HG02588 (cell line): Measurements from ENCODE around the gene MBP.
A peak's percentile ranks its signal among the peaks of the same experiment; 100 is the strongest.

Experiments
- ATAC-seq: cut with Tn5 transposase; IDR thresholded peaks from one replicate; pipeline ENCODE4 v1.9.1; 2021; ENCODE audit warnings: mild to moderate bottlenecking, moderate library complexity; ENCODE audit not compliant: unreplicated experiment

Gene MBP

DNA sequence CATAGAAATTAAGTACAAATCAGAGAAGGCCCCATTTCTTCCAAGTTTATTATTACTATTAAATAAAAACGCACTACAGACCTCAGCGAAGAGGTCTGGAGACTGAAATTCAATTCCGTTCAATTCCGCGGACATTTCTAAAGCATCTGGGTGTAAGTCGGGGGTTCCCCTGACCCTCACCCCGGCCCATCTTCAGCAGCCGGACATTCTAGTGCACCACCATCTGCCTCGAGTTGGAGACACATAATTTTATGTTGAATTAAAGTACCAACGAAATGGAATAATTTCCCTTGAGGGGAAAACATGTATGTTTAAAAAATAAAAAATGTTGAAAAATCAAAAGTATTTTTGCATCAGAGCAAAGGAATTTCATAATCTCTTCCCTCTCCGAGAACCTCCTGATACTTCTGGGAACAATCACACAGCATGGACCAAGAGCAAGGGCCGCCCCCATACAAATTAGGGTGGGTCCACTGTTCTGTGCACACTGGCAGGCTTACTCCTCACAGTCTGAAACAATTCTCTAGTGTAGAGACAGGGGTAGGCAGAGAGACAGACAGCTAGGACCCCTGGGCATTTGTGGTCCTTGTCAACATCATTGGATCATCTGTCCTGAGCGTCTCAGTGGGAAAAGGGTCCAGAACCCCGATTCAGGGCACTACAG is 29.3 kb downstream of the MBP start:
- ATAC-seq: no peak

DNA sequence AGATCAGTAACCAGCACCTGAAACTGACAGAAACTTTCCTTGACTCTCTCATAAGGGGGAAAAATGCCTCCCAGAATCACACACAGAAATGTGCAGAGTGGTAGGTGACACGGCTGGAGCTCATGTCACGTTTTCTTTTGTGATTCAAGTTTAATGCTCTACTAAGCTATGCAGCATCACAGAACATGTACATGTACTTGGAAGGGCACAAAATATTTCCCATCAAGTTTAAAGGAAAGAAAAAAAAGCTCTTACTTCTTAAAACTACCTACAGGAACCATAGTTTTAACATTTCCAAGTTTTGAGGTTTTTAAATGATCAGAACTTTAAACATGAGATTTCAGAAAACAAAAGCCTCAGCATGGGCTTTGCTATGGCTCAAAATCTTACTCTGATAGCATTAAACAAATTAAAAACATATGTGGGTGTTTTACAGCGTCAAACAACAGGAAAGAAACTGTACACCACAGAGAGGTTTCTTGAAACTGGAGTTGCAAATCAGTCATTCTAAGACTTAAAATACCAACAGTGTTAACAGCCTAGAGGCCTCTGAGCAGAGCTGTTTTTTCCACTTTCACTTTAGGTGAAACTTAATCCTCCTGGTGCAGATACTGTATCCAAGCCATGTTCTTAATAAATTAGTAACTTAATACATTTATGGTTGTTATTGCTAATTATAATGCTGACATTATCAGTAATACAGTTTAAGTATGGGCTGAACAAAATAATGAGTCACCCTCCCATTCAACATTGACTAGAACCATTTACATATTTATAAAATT is 30.1 kb downstream of the MBP start:
- ATAC-seq: peak; percentile 82

DNA sequence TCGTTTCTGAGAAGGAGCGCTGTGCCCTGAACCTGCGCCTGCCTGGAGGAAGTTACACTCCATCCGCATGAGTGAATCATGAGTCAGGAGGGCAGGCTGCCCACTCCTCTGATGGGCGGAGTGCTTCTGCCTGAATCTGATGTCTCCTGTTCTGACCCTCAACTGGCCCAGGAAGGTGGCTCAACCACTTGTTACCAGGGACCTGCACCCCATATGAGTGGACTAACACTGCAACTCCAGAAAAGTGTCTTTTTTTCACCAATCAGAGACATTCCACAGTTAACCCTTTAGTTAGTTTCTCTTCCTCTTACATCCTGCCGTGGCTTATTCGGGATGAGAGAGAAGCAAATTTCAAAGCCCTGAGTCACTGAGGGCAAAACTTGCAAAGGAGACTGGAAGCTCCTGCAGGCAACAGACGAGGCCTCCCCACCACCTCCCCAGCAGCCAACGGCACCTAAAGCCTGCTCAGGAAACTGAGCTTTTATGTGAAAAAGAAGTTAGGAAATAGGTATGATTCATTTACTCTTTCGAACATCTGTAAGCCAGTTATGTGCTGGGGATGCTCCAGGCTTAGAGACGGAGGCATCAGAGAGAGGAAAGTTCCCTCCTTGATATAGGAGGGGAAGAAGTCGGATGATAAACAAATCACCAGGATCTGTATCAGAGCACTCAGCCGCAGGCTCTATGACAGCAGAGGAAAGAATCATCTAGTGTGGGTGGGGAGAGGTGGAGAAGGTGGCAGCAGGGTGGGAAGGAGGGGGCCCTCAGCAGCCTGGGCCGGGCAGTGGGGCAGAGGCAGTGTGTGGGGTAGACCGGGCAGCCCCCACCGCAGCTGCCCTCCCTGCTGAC is 30.9 kb downstream of the MBP start:
- peak; percentile 42 for ATAC-seq

DNA sequence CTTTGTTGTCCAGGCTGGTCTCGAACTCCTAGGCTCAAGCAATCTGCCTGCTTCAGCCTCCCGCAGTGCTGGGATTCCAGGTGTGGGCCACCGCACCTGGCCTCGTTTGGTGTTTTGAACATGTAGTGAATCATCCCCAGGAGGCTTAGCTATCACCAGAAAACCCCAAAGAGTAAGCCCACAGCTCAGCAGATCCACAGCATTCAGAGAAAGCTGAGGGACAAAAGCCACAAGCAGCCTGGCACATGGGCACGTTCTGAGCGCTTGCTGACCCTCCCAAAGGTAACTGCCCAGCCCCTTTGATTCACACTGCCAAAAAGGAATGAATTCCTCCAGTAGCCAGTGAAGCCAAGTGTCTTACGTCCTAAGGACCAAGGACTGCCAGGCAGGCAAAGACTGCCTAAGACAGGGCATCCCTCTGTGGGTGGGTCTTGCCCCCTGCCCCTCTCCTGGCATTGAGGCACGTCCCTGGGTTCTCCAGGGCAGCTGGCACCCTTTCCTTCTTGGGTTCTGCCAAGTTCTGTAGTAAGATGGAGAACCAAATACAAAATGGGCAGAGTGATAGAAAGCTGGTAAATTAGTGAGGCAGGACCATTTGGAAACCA is 31.7 kb downstream of the MBP start:
- no peak for ATAC-seq

DNA sequence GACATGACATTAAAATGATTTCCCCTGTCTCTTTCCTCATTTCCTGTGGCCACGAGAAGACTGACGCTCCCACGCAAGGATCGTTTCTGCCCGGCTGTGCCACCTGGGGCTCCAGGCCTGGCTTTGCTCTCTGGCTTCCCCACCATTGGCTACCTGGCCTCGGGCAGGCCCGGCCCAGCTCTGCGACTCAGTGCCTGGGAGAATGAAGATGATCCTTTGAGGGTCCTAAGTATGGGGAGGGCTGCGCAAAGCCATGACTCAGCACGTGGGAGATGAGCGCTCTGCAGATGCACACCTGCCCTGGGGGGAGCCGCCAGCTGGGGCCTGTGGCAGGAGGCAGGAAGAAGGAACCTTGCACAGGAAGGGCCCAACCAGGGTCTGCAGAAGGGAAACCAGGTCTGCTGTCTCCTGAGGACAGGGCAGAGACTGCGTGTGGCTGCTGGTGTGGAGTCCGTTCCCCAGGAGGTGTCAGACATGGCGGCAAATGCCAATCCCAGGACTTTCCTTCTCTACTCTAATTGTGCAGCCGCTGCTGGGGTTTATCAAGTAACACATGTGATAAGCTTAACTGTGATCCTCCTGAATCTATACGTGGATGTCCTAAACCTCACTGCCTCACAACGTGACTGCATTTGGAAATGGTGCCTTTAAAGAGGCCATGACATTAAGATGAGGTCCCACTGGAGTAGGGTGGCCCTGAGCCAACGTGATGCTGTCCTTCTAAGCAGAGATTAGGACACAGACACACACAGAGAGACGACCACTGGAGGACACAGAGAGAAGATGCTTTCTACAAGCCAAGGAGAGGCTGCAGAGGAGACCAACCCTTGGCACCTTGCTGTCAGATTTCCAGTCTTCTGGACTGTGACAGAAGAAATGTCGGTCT is 32.9 kb downstream of the MBP start:
- no peak for ATAC-seq

DNA sequence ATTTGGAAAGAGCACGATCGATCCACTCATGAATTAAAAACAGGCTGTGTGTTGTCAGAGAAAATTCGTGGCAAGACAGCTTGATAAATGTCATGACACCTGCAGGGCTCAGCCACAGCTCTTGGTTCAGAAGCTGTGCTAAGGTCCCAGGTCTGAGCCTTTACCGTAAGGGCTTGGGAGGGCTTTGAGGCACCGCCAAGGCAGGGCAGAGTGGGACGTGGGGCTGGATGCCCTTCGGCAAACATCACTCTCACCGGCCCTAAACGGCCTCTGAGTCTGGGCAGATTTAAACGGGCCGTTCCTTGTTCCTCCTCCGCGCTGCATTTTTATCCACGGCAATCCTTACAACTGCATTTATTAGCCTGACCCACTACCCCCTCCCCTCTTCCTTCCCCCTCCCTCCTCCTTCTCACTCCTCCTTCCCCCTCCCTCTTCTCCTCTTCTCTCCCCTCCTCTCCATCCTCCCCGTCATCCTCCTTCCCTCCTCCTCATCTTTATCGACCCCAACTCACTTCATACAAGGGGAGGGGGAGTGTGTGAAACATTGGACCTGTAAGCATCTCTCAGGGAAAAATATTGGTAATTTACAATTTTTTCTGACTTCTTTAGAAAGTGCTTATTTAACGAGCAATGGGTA is 33.9 kb downstream of the MBP start:
- ATAC-seq: no peak

DNA sequence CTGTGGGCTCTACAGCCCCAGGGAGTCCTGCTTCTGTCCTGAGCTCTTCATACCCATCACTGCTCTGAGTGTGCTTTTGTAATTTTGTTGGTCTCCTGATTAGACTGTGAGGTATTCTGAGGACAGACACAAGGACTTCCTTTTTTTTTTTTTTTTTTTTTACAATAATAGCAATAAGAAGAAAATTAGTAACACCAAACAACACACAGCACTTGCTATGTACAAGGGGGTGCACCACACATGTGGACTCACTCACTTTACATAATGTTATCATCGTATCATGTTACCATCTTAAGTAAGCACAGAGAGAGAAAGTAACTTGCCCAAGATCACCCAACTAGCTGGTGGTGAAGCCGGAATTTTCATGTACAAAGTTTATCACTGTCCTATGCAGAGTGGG is 34.6 kb downstream of the MBP start:
- no peak for ATAC-seq

DNA sequence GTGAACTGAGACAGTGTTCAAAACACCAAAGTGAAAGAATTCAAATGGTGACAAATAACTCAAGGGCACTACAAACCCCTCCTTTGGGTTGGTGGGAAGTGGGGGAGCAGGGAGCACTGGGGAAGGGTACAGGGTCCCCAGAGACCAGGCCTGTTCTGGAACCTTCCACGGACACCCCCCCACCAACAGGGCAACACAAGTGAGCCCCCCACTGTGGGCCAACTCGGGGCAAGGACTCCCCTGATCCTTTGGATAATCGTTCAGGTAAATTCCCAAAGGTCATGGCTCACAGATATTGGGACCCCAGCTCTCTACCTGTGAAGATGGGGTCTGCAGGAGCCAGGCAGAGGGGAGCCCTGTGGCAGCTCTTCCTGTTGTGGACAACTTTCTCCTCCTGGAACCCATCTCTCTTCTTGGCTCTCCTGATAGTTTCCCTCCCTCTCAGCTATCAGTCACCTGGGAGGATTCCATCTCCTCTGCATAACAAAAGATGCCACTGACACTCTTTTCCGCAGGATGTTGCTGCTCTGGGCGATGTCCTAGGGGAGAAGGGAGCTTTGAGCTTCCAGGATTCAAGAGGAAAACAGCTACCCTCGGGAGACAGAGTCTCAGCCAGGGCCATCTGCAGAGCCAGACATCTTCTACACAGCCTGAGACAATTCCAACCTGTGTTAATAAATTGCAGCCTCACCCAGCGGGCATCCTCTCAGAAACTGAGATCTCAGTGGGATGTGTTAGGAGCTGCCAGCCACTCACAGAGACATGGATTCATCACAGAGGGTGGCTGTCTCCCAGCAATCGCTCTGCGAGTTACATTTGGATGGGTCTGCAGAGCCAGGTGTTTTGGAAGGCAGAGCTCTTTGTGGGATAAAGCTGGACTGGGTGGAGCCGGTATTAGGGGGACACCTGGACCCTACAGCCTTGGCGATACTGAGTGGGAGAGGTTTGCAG is 35.4 kb downstream of the MBP start:
- ATAC-seq: no peak

DNA sequence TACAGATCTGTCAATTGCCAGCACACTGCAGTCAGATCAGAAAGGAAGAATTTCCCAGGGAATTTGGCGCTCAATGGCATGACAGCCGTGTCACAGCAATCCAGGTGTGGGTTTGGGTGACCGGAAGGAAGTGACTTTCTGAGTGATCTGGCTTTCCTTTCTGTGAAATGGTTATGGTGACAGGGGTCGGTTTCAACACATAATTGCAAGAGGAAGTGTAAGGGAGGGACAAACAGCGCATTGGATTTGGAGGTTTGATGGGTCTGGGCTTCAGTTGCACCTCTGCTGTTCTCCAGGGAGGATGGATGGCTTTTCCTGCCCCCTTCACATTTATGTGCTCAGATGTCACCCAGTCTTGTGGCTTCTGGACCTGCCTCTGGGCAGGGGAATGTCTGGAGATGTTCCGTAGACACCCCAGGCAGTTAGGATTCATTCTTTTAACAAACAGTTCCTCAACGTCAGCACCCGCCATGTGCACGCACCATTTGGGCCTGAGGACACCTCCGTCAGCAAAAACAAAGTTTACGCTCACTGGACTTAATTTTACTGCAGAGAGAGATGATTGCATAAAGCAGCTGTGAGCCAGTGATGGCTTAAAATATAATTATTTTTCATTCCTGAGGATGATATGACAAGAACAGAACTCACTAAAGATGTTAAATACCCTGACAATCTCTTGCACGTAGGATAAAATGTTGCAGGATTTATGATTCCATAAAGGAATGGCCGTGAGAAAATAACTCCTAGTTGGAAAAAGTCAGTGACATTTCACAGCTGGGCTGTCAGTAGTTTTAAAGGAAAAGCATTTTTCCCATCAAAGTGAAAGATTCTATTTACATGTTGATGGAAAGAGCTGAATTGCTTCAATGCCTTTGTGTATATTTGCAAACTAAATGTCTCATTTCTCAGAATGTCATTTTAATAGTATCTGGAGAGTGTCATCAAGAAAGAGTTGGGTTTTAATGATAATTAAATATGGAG is 36.9 kb downstream of the MBP start:
- ATAC-seq: no peak

DNA sequence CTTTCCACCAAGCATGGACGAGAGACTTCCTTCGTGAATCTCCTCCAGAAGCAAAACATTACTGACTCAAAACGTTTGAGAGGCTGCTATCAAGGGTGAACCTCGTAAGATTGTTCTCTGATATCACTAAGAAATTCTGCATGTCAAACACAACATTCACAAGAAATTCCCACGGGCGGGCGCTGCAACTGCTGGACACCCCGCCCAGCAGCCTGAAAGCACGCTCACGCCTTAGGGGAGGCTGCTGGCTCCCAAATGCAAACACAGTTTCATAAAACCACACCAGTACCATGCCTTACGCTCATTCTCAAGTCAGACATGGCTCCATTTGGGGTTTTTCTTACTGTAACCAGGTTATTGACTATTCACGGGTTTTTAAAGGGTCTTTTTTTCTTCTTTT is 39.0 kb downstream of the MBP start:
- ATAC-seq: no peak

DNA sequence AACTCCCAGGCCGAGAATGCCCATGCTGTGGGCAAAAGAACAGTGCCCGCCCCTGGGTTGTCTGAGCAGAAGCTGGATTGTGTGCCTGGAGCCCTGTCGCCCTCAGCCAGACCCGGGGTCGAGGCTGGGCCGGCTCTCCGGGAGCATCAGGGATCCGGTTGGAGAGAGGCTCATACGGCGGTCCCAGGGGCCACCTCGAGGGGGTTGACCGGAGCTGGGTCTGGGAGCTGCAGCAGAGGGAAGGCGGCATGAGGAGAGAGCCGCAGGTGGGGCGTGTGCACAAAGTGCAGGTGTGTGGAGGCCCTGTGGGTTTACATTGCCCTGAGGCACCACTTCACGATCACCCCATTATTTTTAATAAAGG is 39.5 kb downstream of the MBP start:
- no peak for ATAC-seq

DNA sequence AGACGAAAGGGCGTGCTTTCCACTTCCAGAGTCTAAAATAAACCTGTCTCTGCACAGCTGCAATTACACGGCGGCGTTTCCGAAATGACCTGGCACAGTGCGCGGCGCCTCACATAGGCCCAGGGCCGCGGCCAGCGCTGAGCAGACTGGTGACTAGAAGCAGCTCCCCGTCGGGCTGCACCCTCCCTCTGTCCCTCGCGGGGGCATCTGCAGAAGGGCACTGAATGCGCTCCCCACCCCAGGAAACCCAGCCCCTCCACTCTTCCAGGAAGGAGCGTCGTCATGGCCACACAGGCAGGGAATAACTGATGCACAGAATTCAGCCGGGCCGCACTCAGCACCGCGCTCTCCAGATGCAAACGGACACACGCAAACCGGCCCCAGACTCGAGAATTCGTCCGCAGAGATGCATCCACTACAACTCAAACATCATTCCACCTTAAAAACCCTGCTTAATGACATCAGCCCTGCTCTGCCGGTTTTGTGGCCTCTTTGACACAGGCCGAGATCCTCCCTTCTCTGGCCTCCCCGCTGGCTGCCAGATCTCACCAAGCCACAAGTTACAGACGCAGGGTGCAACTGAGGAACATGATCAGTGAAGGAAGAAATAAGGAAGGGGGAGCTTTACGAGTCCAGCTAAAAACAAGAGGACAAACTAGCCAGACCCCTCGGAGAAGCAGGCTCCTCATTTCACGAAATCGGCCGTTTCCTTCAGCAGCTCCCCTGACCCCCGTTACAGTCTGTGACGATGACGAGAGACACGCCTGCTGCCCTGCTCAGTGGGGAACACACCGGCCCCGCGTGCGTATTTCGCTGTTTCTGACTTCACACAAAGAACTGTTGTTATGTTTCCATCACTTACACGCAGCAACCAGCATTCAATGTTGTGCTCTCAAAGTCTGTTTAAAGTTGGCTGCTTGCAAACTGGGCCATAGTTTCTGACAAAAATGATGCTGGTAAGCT is 40.2 kb downstream of the MBP start:
- ATAC-seq: no peak

DNA sequence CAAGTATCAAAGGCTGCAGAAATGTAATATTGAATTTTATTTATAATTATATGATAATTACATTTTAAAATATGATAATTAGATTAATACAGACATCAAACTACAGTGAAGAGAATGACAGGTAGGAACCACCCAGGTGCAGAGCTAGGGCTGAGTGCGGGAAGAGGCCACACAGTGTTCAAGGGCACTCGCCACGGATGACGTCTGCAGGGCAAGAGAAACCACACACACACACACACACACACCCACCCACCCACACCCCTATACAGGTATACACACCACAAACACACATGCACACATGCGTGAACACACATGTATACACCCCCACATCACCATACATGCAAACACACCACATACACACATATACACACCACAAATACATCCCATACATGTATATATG is 41.2 kb downstream of the MBP start:
- no peak for ATAC-seq

DNA sequence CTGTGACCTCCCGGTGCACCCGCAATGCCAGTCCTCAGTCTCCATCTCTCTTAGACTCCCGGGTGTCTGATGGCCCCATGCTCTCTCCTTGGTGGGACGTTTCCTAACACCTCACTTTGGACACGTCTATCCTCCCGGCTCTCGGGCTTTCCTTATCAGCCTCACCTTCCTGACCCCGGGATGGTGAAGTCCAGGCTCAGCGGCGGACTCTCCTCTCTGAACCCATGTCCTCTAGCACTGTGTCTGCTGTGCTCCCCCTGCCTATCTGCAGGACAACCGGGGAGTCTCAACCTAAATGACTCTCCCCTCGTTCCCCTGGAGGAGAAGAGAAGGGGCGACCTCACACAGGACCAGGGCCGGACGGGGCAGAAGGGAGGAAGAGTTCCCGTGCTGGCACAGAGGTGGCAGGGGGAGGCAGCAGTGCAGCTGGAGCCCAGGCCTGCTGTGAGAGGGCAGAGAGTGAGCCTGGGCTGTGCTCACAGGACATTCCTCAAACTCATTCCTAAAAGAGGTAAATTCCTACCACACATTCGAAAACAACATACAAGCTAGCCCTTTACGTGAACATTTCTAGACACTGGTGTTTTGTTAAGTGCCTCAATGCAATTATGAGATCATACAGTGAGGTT is 41.9 kb downstream of the MBP start:
- no peak for ATAC-seq

DNA sequence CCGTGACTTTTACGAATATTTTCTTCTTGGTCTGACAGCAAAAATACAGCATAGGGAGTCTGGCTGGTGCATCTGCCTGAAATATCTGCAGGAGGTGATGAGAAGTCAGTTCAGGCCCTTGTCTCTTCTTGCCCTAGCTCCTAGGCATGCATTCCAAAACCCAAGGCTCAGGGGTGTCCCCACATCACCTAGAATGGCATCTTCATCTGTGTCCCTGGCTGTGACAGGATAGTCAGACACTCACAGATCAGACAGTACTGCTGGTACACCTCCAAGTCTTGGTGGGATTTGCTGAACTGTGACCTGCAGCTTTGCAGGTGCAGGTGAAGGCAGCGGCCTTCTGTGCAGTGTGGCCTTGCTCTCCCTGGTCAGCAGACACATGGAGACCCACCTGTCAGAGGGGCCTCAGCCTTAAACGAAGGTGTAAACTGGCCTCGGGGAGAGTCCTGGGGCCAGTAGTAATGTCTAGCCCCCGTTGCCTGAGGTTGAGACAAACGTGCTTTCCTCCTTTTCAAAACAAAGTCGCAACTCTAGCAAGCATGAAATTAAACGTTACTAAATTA is 42.8 kb downstream of the MBP start:
- ATAC-seq: no peak
